H9 (cell line): Measurements from ENCODE around the gene ZNF280D. TPM values are rescaled to one million over a fixed set of nuclear protein-coding genes. Genes with fewer than 3 reads are reported as not detected.
"Not testable (repeated sequence)": the region's sequence is repeated elsewhere in the genome, so short reads cannot be mapped to it uniquely, and the experiment has no call there.

Experiments used
- DNase-seq: peaks from one replicate; pipeline ENCODE4 v3.0.0-alpha.2; 2017
- H2AFZ ChIP-seq: one replicate; pipeline ENCODE4 v1.6.1; 2013; ENCODE audit warnings: mild to moderate bottlenecking, low read length, control low read depth, moderate library complexity
- H2AK5ac ChIP-seq: 2 replicates; pipeline ENCODE4 v1.6.1; 2013; ENCODE audit warnings: low read length, control low read depth, mixed read lengths; ENCODE audit not compliant: insufficient read length
- H2BK120ac ChIP-seq: one replicate; pipeline ENCODE4 v1.6.1; 2013; ENCODE audit warnings: low read depth, mild to moderate bottlenecking, low read length, control low read depth, inconsistent platforms; ENCODE audit not compliant: poor library complexity, severe bottlenecking
- H2BK12ac ChIP-seq: 2 replicates; pipeline ENCODE4 v1.6.1; 2013; ENCODE audit warnings: low read length, control low read depth, mixed read lengths, low read depth; ENCODE audit not compliant: insufficient read length
- H2BK15ac ChIP-seq: 2 replicates; pipeline ENCODE4 v1.6.1; 2013; ENCODE audit warnings: low read depth, low read length, control low read depth
- H2BK20ac ChIP-seq: one replicate; pipeline ENCODE4 v1.6.1; 2013; ENCODE audit warnings: low read depth, mild to moderate bottlenecking, low read length, control low read depth, inconsistent platforms; ENCODE audit not compliant: poor library complexity, severe bottlenecking
- H2BK5ac ChIP-seq: 2 replicates; pipeline ENCODE4 v1.6.1; 2013; ENCODE audit warnings: low read length, control low read depth, mixed read lengths; ENCODE audit not compliant: insufficient read length
- H3K14ac ChIP-seq: 2 replicates; pipeline ENCODE4 v1.6.1; 2013; ENCODE audit warnings: low read length, control low read depth; ENCODE audit not compliant: insufficient read depth
- H3K18ac ChIP-seq: 2 replicates; pipeline ENCODE4 v1.6.1; 2013; ENCODE audit warnings: low read depth, mild to moderate bottlenecking, mixed read lengths, low read length, control low read depth; ENCODE audit not compliant: insufficient read length
- H3K23ac ChIP-seq: 2 replicates; pipeline ENCODE4 v1.6.1; 2013; ENCODE audit warnings: low read length, control low read depth, mixed read lengths, low read depth; ENCODE audit not compliant: insufficient read length
- H3K23me2 ChIP-seq: 2 replicates; pipeline ENCODE4 v1.6.1; 2013; ENCODE audit warnings: low read depth, mild to moderate bottlenecking, mixed read lengths, low read length, control low read depth; ENCODE audit not compliant: insufficient read length, poor library complexity, severe bottlenecking
- H3K27ac ChIP-seq: 2 replicates; pipeline ENCODE4 v1.5.1; 2013; ENCODE audit warnings: low read length, control low read depth, mixed read lengths, low read depth; ENCODE audit not compliant: insufficient read length
- H3K27me3 ChIP-seq: 2 replicates; pipeline ENCODE4 v1.6.1; 2013; ENCODE audit warnings: low read length, control low read depth, inconsistent platforms; ENCODE audit not compliant: insufficient read depth
- H3K4ac ChIP-seq: 2 replicates; pipeline ENCODE4 v1.6.1; 2013; ENCODE audit warnings: low read depth, mild to moderate bottlenecking, control low read depth, inconsistent platforms, low read length, moderate library complexity
- H3K4me1 ChIP-seq: 2 replicates; pipeline ENCODE4 v1.6.1; 2013; ENCODE audit warnings: low read length, control low read depth, inconsistent platforms; ENCODE audit not compliant: insufficient read depth
- H3K4me2 ChIP-seq: 2 replicates; pipeline ENCODE4 v1.6.1; 2013; ENCODE audit warnings: low read length, control low read depth, mixed read lengths; ENCODE audit not compliant: insufficient read length, insufficient read depth
- H3K56ac ChIP-seq: 2 replicates; pipeline ENCODE4 v1.6.1; 2013; ENCODE audit warnings: low read depth, mild to moderate bottlenecking, mixed read lengths, low read length, control low read depth; ENCODE audit not compliant: insufficient read length
- H3K79me1 ChIP-seq: 2 replicates; pipeline ENCODE4 v1.6.1; 2013; ENCODE audit warnings: low read depth, mild to moderate bottlenecking, moderate library complexity, low read length, control low read depth, inconsistent platforms; ENCODE audit not compliant: insufficient read depth, poor library complexity, severe bottlenecking
- H3K79me2 ChIP-seq: 2 replicates; pipeline ENCODE4 v1.6.1; 2013; ENCODE audit warnings: low read length, control low read depth, inconsistent platforms; ENCODE audit not compliant: insufficient read depth
- H3K9ac ChIP-seq: 2 replicates; pipeline ENCODE4 v1.6.1; 2013; ENCODE audit warnings: low read length, control low read depth, mixed read lengths; ENCODE audit not compliant: insufficient read length; ENCODE audit errors: extremely low read depth
- H3K9me3 ChIP-seq: one replicate; pipeline ENCODE4 v1.6.1; 2013; ENCODE audit warnings: low read depth, low read length, inconsistent platforms; ENCODE audit not compliant: control insufficient read depth
- H3T11ph ChIP-seq: one replicate; pipeline ENCODE4 v1.6.1; 2013; ENCODE audit warnings: mild to moderate bottlenecking, low read length, control low read depth, inconsistent platforms
- H4K20me1 ChIP-seq: one replicate; pipeline ENCODE4 v1.6.1; 2013; ENCODE audit not compliant: control insufficient read depth, insufficient read length, insufficient read depth
- H4K5ac ChIP-seq: 2 replicates; pipeline ENCODE4 v1.6.1; 2013; ENCODE audit warnings: low read depth, mild to moderate bottlenecking, mixed read lengths, low read length, control low read depth; ENCODE audit not compliant: insufficient read length
- H4K8ac ChIP-seq: replicated peaks from 2 replicates; pipeline ENCODE4 v1.6.1; 2013; ENCODE audit warnings: low read length, control low read depth, mixed read lengths, low read depth; ENCODE audit not compliant: insufficient read length
- H4K91ac ChIP-seq: 2 replicates; pipeline ENCODE4 v1.6.1; 2013; ENCODE audit warnings: low read depth, mild to moderate bottlenecking, moderate library complexity, mixed read lengths, low read length, control low read depth; ENCODE audit not compliant: insufficient read length
- H3K27ac Mint-ChIP-seq, 3 experiments: 2 replicates in 2 of 3; 3 replicates in 1 of 3; pipeline ENCODE4 v1.8.0; 2020 to 2021; ENCODE audit warnings: mixed read lengths in 3 of 3, mild to moderate bottlenecking in 1 of 3, moderate library complexity in 1 of 3
- H3K27me3 Mint-ChIP-seq: 2 replicates; pipeline ENCODE4 v1.8.0; 2021; ENCODE audit warnings: low read depth, mild to moderate bottlenecking, moderate library complexity, mixed read lengths
- H3K36me3 Mint-ChIP-seq, 3 experiments: 2 replicates in 2 of 3; 3 replicates in 1 of 3; pipeline ENCODE4 v1.8.0; 2020 to 2021; ENCODE audit warnings: low read depth in 3 of 3, mixed read lengths in 3 of 3; ENCODE audit not compliant: insufficient read depth in 1 of 3
- H3K4me1 Mint-ChIP-seq, 2 experiments: 2 replicates each; pipeline ENCODE4 v1.8.0; 2020; ENCODE audit warnings: mixed read lengths in 2 of 2
- H3K4me3 Mint-ChIP-seq, 2 experiments: 2 replicates in 1 of 2; 3 replicates in 1 of 2; pipeline ENCODE4 v1.8.0; 2020 to 2021; ENCODE audit warnings: mild to moderate bottlenecking in 2 of 2, mixed read lengths in 2 of 2, moderate library complexity in 1 of 2
- H3K9me3 Mint-ChIP-seq, 2 experiments: 2 replicates in 1 of 2; 3 replicates in 1 of 2; pipeline ENCODE4 v1.8.0; 2020; ENCODE audit warnings: mild to moderate bottlenecking in 2 of 2, mixed read lengths in 2 of 2, moderate library complexity in 1 of 2
- CTCF ChIP-seq: fragments of 200-600 bp; sonication (generic); conservative IDR thresholded peaks from 3 replicates; pipeline ENCODE4 v1.8.0; 2021; ENCODE audit warnings: antibody characterized with exemption, mild to moderate bottlenecking
- WGBS: extraction: QIAGEN DNeasy Blood & Tissue Kit; methylation state at CpG from one replicate; pipeline ENCODE4 v1.1.7; 2013; ENCODE audit warnings: missing lambda C conversion rate, low lambda C conversion rate, mixed read lengths; ENCODE audit not compliant: insufficient read length; ENCODE audit errors: extremely low coverage; 5-methylcytosine and 5-hydroxymethylcytosine counted together
- total RNA-seq: library from RNA; stranded (reverse); gene quantifications from 2 replicates; pipeline ENCODE4 v1.2.1, GENCODE V29; 2021

ZNF280D gene
- total RNA-seq, 1 experiment from 2014 or later, result 5.7 TPM

- no peaks in the 10 kb centered on the region for H3K79me2 ChIP-seq
- no peak overlapping the region for H2BK15ac ChIP-seq
- H2AFZ ChIP-seq, result no peak overlapping the region
- H2BK5ac ChIP-seq, result no peak overlapping the region
- no peak overlapping the region for H3K9ac ChIP-seq
- peaks cover 0 to 5% (median 2%) of the 10 kb centered on the region in 3 experiments; a peak in 3 of 7 replicates for H3K36me3 Mint-ChIP-seq
- H3K23ac ChIP-seq, result no peak overlapping the region
- peaks cover 6 to 8% of the 10 kb centered on the region in 2 experiments; a peak in 3 of 4 replicates for H3K4me1 Mint-ChIP-seq
- no peak overlapping the region for H4K5ac ChIP-seq
- H3K14ac ChIP-seq, result no peak overlapping the region
- H2BK12ac ChIP-seq, result no peak overlapping the region
- H3K4me1 ChIP-seq, result no peaks in the 10 kb centered on the region
- H3K27me3 ChIP-seq, result no peaks in the 10 kb centered on the region
- no peak overlapping the region for H4K91ac ChIP-seq
- no peak overlapping the region for H3K4ac ChIP-seq
- H3K79me1 ChIP-seq, result no peaks in the 10 kb centered on the region
- H3K27ac Mint-ChIP-seq, result no peak overlapping the region
- no peak overlapping the region for H3K4me2 ChIP-seq
- H3K27ac ChIP-seq, result no peak overlapping the region
- no peak overlapping the region for H2BK120ac ChIP-seq
- no peak overlapping the region for H3K4me3 Mint-ChIP-seq
- TF ChIP-seq CTCF, result no peak
- H3K27me3 Mint-ChIP-seq, result no peaks in the 10 kb centered on the region
- H3K18ac ChIP-seq, result no peak overlapping the region
- WGBS, result no CpG with 5 or more reads among the region's 2 CpGs
- H3K9me3 Mint-ChIP-seq, result peaks cover 0 to 3% of the 10 kb centered on the region in 2 experiments; a peak in 3 of 5 replicates
- no peaks in the 10 kb centered on the region for H3K23me2 ChIP-seq
- no peaks in the 10 kb centered on the region for H4K20me1 ChIP-seq
- H3K9me3 ChIP-seq, result no peaks in the 10 kb centered on the region
- no peak overlapping the region for H2BK20ac ChIP-seq
- H2AK5ac ChIP-seq, result no peak overlapping the region
- H3K56ac ChIP-seq, result no peak overlapping the region
- H4K8ac ChIP-seq, result no peak overlapping the region
- H3T11ph ChIP-seq, result no peak overlapping the region
- DNase-seq, result no peak
Measured at GRCh38 chr15:56781666-56782065, 48.4 kb upstream of the ZNF280D start.

GRCh38 chr15:56780102-56780725 lies 46.9 kb upstream of the ZNF280D start:
- H3K4me3 Mint-ChIP-seq, H4K91ac ChIP-seq: not testable (repeated sequence)
- no CpG with 5 or more reads among the region's 12 CpGs for WGBS

More at GRCh38 chr15:56780102-56780725, 46.9 kb upstream of the ZNF280D start:
- not testable (repeated sequence) for H3K4ac ChIP-seq, H3K56ac ChIP-seq, H2BK5ac ChIP-seq, H2AK5ac ChIP-seq, H3K4me1 Mint-ChIP-seq, H3K27me3 Mint-ChIP-seq, H2AFZ ChIP-seq, H4K20me1 ChIP-seq, H3K18ac ChIP-seq, H3K4me1 ChIP-seq, H3K27me3 ChIP-seq, H4K5ac ChIP-seq, H3K79me2 ChIP-seq, H4K8ac ChIP-seq, H2BK20ac ChIP-seq, DNase-seq, H2BK12ac ChIP-seq, H3K9me3 Mint-ChIP-seq, H3K4me2 ChIP-seq, H3K23ac ChIP-seq, H3K9me3 ChIP-seq, H3K27ac ChIP-seq, H2BK15ac ChIP-seq, H3K9ac ChIP-seq, H3K14ac ChIP-seq, H3T11ph ChIP-seq, H3K23me2 ChIP-seq, H3K79me1 ChIP-seq, H3K36me3 Mint-ChIP-seq, H2BK120ac ChIP-seq
- peak overlapping the region in 1 of 3 experiments; percentile 16; a peak in 1 of 7 replicates for H3K27ac Mint-ChIP-seq
